GM12875 (cell line): ENCODE data around the gene GDPD1.
"Not testable (repeated sequence)": the region's sequence is repeated elsewhere in the genome, so short reads cannot be mapped to it uniquely, and the experiment has no call there.

Source experiments
- H3K4me3 ChIP-seq: one replicate; pipeline ENCODE4 v1.5.1; 2011; ENCODE audit warnings: low read depth, low read length, control low read depth
- CTCF ChIP-seq: IDR thresholded peaks from 2 replicates; pipeline ENCODE4 v1.5.1; 2011; ENCODE audit warnings: low read depth, mild to moderate bottlenecking, control low read depth, inconsistent platforms, low read length, moderate library complexity, borderline replicate concordance; ENCODE audit not compliant: insufficient read depth

Gene GDPD1

GRCh38 chr17:59275618-59276017, 55.3 kb downstream of the GDPD1 start:
- TF ChIP-seq CTCF: no peak
- H3K4me3 ChIP-seq: no peak overlapping the region

GRCh38 chr17:59277031-59277430, 56.7 kb downstream of the GDPD1 start:
- TF ChIP-seq CTCF: no peak
- no peak overlapping the region for H3K4me3 ChIP-seq

- H3K4me3 ChIP-seq: no peak overlapping the region
- no peak for TF ChIP-seq CTCF
Measured at GRCh38 chr17:59278406-59278805, 58.1 kb downstream of the GDPD1 start.

- TF ChIP-seq CTCF: no peak
- no peak overlapping the region for H3K4me3 ChIP-seq
Measured at GRCh38 chr17:59284317-59284716, 64.0 kb downstream of the GDPD1 start.

- H3K4me3 ChIP-seq: no peak overlapping the region
- no peak for TF ChIP-seq CTCF
Measured at GRCh38 chr17:59287452-59287851, 67.1 kb downstream of the GDPD1 start.

GRCh38 chr17:59287891-59288290, 67.6 kb downstream of the GDPD1 start:
- no peak for TF ChIP-seq CTCF
- H3K4me3 ChIP-seq: no peak overlapping the region

- TF ChIP-seq CTCF: no peak
- H3K4me3 ChIP-seq: no peak overlapping the region
Measured at GRCh38 chr17:59289981-59290301, 69.6 kb downstream of the GDPD1 start.

- H3K4me3 ChIP-seq: not testable (repeated sequence)
Measured at GRCh38 chr17:59290302-59290998, 70.1 kb downstream of the GDPD1 start.
